ENCODE measurements around the gene GRIP2.

GRCh38 chr3:14457999-14458398 is 82.1 kb downstream of the GRIP2 start:
- TF ChIP-seq, protein P1, sequence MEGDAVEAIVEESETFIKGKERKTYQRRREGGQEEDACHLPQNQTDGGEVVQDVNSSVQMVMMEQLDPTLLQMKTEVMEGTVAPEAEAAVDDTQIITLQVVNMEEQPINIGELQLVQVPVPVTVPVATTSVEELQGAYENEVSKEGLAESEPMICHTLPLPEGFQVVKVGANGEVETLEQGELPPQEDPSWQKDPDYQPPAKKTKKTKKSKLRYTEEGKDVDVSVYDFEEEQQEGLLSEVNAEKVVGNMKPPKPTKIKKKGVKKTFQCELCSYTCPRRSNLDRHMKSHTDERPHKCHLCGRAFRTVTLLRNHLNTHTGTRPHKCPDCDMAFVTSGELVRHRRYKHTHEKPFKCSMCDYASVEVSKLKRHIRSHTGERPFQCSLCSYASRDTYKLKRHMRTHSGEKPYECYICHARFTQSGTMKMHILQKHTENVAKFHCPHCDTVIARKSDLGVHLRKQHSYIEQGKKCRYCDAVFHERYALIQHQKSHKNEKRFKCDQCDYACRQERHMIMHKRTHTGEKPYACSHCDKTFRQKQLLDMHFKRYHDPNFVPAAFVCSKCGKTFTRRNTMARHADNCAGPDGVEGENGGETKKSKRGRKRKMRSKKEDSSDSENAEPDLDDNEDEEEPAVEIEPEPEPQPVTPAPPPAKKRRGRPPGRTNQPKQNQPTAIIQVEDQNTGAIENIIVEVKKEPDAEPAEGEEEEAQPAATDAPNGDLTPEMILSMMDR (tag by site-specific recombination; IDR thresholded peaks at IDR 0.05) = no peak
- TF ChIP-seq ZNF837 (tag by site-specific recombination; IDR thresholded peaks at IDR 0.05) = no peak
- no peak for TF ChIP-seq YY2 (tag by site-specific recombination; IDR thresholded peaks at IDR 0.05)
- no peak for TF ChIP-seq ATF2 (tag by site-specific recombination; IDR thresholded peaks at IDR 0.05; ENCODE audit: low read depth)
- TF ChIP-seq ZNF624 (tag by site-specific recombination; IDR thresholded peaks at IDR 0.05) = no peak
- TF ChIP-seq YY1 (tag by site-specific recombination; IDR thresholded peaks at IDR 0.05) = no peak
